Stimulated activated CD8-positive, alpha-beta memory T cell treated with anti-CD3 and anti-CD28 coated beads, Interleukin-2, amount 100 ng/mL, for 48 hours (primary cell): ENCODE measurements around the gene TULP3.

Source experiments
- DNase-seq, 2 donors: peaks; one replicate each; pipeline ENCODE4 v3.0.0-alpha.2; 2020; ENCODE audit warnings: low read depth in 2 of 2

Gene TULP3

DNA sequence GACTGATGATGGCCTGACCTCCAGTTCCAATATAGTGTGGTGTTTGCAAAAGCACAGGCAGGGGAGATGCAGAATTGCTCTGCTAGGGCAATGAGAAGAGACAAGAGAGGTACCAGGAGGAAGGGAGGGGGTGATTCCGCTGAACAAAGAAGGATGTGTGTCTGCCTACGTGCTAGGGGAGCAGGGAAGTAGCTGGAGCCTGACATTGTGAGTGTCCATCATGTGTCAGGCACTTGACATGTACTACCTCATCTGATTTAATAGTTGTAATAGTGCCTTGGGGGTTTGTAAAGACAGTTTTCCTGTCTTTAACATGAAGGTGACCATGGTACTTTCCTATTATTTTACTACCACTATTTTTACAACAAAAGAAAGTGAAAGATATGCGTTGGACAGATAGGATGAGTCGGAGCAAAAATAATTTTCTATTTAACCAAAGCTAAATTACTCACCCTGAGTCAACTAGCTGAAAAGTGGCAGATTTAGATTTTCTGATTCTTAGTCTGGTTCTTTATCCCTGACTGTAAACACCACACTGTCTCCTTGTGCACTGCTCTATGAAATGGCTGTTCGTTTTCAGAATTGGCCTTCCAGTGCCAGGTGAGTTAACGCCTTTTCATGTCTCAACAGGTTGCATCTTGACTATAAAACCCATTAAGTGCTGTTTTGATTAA is 34.8 kb downstream of the TULP3 start:
- DNase-seq = no peak

DNA sequence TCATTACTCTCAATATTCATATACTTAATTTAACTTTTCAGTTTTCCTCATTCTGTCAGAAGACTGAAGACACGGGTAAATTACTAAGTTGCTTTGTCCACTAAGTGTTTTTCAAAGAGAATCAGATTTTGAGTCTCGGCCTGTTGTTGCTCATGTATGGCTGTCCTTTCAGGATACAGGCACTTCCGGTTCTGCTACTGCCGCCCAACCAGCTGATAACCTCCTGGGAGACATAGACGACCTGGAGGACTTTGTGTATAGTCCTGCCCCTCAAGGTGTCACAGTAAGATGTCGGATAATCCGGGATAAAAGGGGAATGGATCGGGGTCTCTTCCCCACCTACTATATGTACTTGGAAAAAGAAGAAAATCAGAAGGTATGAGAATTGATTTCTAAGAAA is 40.2 kb downstream of the TULP3 start:
- no peak for DNase-seq

DNA sequence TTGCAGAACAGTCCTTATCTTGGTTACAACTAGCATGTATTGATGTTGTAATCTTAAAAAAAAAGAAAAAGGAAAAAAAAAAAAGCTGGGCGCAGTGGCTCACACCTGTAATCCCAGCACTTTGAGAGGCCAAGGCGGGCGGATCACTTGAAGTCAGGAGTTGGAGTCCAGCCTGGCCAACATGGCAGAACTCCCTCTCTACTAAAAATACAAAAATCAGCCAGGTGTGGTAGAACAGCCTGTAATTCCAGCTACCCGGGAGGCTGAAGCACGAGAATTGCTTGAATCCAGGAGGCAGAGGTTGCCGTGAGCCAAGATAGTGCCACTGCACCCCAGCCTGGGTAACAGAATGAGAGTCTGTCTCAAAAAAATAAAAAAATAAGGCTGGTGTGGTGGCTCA is 42.9 kb downstream of the TULP3 start:
- DNase-seq = no peak

DNA sequence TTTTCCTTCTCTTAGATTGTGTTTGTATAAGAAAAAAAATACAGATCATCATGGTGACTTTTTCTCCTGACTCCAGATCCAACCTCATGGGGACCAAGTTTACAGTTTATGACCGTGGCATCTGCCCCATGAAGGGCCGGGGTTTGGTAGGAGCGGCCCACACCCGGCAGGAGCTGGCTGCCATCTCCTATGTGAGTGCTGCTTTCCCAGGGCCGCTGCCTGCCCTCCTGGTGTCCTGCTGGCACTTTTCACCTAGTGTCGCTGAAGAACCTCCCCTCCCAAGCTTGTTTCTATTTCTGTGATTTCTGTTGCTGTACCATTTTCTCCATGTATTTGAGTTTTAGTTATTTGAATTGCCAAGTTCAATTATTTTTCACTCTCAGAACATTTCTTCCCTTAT is 43.7 kb downstream of the TULP3 start:
- DNase-seq = no peak

DNA sequence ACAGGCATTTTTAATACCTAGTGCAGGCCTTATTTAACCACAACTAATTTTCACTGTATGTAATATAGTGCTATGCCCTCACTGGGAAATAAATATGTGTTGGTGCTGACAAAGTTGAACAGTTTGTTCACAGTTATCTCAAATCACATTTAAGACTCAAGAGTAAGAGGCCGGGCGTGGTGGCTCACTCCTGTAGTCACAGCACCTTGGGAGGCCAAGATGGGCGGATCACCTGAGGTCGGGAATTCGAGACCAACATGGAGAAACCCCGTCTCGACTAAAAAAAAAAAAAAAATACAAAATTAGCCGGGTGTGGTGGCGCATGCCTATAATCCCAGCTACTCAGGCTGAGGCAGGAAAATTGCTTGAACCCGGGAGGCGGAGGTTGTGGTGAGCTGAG is 45.6 kb downstream of the TULP3 start:
- no peak for DNase-seq

DNA sequence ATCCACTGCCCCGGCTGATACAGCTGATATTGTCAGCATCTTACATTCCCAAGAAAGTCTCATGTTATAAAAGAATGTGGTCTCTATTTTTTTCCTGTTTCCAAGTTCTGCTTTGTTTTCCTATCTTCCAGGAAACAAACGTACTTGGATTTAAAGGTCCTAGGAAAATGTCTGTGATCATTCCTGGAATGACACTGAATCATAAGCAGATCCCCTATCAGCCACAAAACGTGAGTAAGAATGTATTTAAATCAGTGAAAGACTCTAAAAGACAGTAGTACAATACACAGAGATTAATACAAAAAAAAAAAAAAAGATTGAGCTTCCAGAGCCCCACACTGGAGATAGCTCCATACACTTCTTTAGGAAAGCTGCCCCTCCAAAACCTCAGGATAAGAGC is 46.8 kb downstream of the TULP3 start:
- DNase-seq = no peak

DNA sequence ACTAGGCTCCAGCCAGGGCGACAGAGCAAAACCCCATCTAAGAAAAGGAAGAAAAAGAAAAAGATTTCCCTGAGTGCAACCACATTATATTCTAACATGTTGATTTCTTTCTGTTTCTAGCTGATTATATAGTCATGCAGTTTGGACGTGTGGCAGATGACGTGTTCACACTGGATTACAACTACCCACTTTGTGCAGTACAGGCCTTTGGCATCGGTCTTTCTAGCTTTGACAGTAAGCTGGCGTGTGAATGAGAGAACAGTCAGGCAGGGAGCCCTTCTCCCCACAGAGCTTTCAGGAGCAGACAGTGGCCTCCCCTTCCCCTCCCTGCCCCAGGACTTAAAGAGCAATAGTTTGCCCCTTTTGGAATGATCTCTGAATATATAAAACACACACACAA is 48.5 kb downstream of the TULP3 start:
- DNase-seq = no peak

DNA sequence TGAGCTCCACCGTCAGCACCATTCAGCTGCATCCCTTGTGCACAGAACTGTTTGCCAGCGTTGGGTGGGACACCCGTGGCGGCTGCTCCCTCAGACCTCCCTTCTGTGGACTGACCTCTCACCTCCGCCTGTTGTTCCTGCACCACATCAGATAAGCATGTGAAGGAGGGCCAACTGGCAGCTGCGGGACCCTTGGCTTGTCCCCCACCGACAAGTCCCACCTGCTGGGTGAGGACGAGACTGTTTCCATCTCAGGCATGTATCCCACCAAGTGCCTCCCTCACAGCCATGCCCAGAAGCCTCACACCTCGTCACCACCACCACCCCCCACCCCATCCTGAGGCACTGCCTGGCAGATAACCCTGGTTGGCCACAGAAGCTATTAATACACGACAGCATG is 49.9 kb downstream of the TULP3 start:
- DNase-seq = no peak

DNA sequence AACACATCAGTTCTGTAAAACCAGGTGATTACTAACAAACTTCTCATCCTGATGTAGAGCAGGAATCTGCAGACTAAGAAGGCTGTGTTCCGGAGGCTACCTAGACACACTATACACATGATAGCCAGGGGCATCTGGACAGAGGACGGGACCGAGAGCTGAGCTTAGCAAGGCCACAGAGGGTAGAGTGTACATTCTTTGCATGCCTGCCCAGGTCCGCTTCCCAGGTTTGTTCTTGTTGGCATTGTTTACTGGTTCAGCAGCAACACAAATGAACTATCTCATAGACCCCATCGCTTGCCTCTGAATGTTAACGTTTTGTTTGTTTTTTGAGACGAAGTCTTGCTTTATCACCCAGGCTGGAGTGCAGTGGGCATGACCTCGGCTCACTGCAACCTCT is 50.8 kb downstream of the TULP3 start:
- no peak for DNase-seq

DNA sequence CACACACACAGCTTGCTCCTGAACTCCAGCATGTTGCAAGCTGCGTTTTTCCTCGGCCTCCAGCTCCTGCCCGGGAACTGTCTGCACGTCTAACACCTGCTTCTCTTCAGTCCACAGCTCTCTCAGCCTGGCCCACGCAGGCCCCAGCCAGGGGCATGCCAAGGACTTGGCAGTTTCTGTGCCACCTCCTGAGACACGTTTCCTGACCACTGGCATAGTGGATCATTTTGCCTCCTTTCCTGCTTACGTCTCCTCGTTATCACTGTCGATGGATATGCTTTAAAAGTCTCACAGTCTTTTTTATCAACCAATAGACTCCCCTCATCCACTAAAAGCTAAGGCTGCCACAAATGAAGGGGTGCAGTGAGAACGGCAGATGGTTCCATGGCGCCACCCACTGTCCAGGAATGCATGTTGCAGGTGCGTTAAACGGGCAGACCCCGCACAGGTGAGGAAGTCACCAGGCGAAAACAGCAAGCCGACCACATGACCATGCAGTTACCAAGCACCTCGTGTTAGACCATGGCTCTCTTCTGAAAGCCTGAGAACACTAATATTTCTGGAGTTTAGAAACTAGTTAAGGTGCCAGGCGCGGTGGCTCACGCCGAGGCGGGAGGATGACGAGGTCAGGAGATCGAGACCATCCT is 53.8 kb downstream of the TULP3 start:
- DNase-seq = peak; percentile 43 to 56

DNA sequence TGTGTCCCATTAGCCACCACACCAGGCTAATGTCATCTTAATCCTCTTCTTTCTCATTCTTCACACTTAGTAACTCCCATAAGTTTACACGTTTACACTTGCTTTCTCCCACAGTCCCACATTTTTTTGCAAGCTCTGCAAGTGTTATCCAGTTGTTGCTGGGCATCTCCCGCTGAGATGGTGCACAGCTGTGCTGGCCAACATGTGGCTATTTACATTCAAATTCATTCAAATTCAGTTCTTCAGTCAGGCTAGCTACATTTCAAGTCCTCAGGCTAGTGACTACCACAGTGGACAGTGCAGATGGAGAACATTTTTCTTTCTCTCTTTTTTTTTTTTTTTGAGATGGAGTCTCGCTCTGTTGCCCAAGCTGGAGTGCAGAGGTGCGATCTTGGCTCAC is 58.7 kb downstream of the TULP3 start:
- no peak for DNase-seq

DNA sequence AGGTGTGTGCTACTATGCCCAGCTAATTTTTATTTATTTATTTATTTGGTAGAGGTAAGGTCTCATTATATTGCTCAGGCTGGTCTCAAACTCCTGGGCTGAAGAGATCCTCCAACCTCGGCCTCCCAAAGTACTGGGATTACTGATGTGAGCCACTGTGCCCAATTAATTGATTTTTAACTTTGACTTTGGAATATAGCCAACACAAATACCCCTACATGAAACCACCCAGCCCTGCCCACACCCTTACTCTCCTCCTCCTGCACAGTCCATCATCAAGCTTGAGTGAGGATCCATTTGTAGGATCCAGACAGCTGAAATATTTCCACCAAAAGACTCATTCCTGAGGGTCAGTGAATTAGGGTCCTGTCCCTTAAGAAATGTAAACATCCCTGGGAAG is 65.2 kb downstream of the TULP3 start:
- no peak for DNase-seq

DNA sequence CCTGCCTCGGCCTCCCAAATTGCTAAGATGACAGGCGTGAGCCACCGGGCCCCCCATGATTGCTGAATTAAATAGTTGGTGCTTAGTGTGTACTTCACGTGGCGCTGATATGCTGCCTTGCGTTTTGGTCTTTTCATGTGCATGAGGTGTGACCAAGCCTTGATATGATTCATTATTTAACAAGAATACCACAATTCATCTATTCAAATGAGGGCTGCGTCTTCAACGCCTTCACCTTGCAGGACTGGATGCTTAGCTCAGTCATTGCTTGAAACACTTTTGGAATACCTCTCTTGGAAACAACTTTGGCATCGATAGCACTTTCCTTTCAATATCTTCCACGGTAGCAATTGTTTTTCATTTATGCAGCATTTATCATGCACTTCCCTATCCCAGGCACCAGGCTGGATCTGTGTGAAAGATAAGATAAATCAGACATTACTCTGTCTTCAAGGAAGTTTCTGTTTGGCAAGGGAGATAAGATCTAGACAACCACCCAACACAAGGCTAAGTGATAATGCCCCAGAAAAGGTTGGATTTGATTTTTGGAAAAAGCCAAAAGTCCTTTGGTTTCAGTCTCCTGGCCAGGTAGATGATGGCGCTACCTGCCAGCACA is 67.2 kb downstream of the TULP3 start:
- no peak for DNase-seq

DNA sequence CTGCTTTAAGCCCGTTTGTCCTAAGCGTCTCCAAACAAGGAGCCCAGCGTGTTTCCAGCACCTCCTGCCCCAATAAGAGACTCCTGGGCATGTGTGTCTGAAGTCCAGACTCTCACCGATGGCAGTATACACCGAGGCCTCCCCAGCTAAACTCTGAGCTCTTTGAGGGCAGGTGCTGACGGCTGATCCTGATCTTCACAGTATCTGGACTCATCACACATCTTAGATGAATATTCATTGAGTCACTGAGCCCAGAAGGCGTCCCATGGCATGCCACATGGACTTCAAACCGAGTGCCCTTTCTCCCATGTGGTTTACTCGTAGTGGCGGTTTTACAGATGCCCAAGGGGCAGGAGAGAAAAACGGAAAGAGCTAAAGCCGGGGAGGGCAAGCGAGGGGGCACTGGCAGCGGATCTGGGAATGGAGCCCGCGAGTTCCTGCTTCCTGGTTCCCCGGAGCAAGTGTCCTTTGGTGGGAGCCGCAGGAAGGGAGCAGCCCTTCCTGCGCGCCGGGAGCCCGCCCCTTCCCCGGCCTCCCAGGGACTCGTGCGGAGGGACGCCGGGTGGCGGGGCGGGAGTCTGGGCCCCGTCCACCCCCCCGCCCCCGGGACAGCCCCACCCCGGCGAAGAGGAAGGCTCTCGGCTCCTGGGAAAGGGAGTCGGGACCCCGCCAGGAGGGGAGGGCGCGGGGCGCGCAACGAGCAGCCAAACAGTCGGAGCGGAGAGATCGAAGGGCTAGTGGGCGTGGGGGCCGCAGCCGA is 67.9 kb downstream of the TULP3 start:
- no peak for DNase-seq

DNA sequence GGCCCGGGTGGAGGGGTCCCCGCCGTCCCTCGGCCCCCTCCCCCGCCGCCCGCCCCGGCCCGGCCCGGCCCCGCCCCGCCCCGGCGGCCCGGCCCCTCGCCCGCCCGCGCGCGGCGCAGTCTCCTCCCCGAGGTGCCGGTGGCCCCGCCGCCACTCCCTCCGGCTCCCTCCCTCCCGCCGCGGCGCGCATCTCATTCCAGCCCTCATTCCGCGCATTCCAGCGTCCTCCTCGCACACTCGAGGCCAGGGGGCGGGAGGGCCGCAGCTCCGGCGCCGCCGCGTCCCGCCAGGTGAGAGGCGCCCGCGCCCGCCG is 68.5 kb downstream of the TULP3 start, which contains the start of gene TEAD4:
Gene TEAD4 (plus strand): TSS at position 206 of the 313 bp plus-strand sequence.
- no peak for DNase-seq

DNA sequence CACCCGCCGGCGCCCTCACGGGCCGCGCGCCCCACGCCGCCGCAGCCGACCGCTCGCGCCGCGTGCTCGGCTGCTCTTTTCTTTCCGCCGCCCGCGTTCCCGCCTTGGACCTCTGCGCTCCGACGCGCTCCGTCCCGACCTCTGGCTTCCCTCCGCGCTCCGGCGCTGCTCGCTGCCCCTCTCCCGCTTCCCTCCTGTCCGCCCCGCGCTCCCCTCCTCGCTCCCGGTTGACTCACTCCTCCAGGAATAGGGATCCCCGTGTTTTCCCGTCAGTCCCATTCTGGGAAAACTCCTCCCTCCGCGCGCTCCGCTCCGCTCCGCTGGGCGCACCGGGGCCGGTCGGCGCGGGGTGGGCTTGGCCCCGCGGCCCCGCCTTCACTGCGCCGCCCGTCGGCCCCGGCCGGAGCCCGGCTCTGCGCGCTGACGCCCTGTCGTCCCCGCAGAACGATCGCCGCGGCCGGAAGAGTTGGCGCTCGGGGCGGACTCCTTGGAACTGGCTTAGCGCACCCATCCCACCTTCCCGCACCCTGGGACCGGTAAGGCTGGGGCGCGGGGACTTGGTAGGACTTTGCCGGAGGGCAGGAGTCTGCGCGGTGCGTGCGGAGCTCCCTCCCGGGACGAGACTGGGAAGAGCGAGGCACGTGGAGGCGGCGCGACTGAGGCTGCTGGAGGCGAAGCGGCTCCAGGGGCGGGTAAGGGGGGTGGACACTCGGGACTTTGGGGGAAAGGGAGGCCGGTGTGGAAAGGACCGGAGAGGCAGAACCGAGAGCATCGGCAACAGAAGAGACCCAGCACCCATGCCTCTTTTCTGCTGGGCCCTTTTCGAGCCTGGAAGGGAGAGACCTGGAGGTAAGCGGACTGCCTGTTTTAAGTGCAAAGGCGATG is 69.1 kb downstream of the TULP3 start:
- DNase-seq = no peak

DNA sequence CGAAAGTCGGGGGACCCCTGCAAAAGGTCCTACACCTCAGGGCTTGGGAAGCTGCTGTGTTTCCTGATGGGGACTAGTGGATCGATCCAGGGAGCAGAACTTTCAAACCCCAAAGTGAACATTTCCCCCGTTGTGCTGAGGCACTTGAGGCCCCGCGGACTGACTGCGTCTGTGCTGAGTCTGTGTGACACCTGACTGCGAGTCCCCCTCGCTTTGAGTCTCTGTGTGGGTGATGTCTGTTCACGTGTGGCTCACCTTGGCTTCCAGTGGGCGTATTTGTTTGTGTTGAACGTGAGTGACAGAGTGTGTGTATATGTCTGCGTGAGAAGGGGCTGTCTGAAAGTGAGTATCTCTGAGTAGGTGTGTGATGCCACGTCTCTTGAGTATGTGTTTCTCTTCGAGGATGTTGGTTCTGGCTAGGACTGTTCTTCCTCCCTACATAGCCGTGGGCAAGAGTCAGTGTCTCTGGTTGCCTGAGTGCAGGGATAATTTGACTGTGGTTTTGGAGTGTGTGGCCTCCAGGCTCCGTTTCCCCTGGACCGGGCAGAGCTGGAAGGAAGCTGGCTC is 69.8 kb downstream of the TULP3 start:
- DNase-seq = no peak

DNA sequence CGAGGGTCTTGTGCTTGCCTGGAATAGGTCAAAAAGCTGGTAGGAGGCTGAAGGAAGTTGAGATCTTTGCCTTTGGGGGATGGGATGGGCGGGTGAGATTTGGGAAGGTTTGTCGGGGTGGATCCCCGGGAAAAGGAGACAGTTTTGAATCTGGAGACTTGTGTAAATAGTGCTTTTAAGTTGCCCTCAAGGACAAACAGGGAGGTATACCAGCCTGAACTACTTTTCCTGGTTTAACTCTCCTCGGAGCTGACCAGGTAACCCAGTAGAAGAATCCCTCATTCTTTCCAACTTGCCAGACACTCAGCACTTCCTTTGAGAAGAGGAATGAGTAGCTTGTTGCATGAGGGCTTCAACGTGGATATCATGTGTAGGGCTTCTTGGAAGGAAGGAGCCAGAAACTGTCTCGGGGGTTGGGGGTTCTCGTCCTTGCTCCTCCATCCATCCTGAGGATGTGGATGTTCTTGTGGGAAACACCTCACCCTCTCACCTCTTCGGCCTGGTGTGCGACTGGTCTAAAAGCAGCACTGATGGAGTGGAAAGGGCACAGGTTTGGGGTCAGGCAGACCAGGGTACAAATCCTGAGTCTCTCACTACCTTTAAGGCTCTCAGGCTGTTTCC is 70.4 kb downstream of the TULP3 start:
- no peak for DNase-seq

DNA sequence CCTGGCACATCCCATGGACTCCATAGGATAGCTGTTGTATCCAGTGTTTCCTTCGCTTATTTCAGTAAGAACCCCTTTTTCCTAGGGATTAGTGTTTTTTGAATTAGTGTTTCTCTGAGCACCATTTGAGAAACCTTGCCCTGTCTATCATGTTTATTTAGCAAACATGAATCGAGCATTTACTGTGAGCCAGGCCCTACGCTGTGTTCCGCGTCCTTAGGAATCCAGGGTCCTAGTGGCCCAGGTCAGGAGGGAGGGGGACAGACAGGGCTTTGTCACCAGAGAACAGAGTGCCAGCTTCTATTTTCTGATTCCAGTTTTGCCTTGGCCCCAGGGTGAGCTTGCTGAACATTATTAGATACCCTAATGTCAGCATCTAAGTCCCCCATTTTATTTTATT is 71.0 kb downstream of the TULP3 start:
- no peak for DNase-seq

DNA sequence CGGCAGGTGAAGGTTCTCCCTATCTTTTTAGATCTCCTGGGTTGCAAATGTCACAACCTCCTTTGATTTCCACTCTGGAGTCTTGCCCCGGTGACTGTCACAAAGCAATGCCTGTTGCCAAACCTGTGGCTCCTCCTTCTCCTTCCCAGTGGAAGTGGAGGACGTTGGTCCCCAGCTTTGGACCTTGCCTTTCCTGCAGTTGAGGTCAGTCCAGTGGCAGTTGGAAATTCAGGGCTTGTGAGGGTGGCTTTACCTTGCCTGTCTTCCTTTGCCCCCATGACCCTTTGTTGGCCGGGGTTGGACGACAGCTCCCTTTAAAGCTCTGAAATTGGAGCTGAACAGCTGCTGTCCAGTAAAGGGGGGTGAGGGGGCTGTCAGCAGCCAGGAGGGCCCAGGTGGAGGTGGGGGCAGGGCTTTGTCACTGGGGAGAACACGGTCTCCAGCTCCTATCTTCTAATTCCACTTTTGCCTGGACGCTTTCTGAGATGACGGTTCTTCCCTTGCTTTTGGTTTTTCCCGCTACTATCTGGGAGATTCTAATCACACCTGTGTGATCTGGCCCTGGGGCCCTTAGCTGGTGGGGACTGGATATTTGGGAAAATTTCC is 72.6 kb downstream of the TULP3 start:
- DNase-seq = no peak
